Hematopoietic multipotent progenitor cell treated with erythropoietin and hydrocortisone succinate and interleukin-3 and kit ligand, for 4 days (in vitro differentiated cells): Measurements from ENCODE around the gene MSLN.
A peak's percentile ranks its signal among the peaks of the same experiment; 100 is the strongest.

ENCODE experiments used
- DNase-seq: peaks from one replicate; pipeline ENCODE4 v3.0.0-alpha.2; 2015

The MSLN gene

GRCh38 chr16:723695-724094 is 36.8 kb upstream of the MSLN start:
- DNase-seq: no peak

GRCh38 chr16:724188-725040 is 36.1 kb upstream of the MSLN start:
- no peak for DNase-seq

- no peak for DNase-seq
These were observed 35.5 kb upstream of the MSLN start for GRCh38 chr16:725041-725376.

GRCh38 chr16:725463-726187 is 34.9 kb upstream of the MSLN start:
- no peak for DNase-seq

GRCh38 chr16:726188-726437 is 34.4 kb upstream of the MSLN start:
- no peak for DNase-seq

- peak; percentile 82 for DNase-seq
These were observed 33.9 kb upstream of the MSLN start, which contains the start of the genes CCDC78 and HAGHL for GRCh38 chr16:726438-727290. Gene CCDC78 (minus strand): TSS chr16:726443. CDS start chr16:726367, 76 bp downstream. Gene HAGHL (plus strand): TSS chr16:727106. CDS start chr16:727510, 404 bp downstream.

- DNase-seq: peak; percentile 85
These were observed 33.1 kb upstream of the MSLN start for GRCh38 chr16:727291-727977.

GRCh38 chr16:728131-728889 is 32.2 kb upstream of the MSLN start:
- DNase-seq: peak; percentile 92

GRCh38 chr16:728890-729744 is 31.4 kb upstream of the MSLN start:
- peak; percentile 5 for DNase-seq

GRCh38 chr16:729768-730665 is 30.5 kb upstream of the MSLN start:
- DNase-seq: peak; percentile 3

- DNase-seq: peak; percentile 1
These were observed 29.6 kb upstream of the MSLN start for GRCh38 chr16:730666-731509.

- DNase-seq: no peak
These were observed 28.2 kb upstream of the MSLN start for GRCh38 chr16:732332-732731.

GRCh38 chr16:732936-733335 is 27.6 kb upstream of the MSLN start:
- no peak for DNase-seq

- peak; percentile 51 for DNase-seq
These were observed 26.9 kb upstream of the MSLN start for GRCh38 chr16:733382-734207.

- DNase-seq: no peak
These were observed 26.1 kb upstream of the MSLN start for GRCh38 chr16:734208-734980.

GRCh38 chr16:734981-735881 is 25.3 kb upstream of the MSLN start:
- DNase-seq: no peak
